K562 (cell line): ENCODE results near the gene TENT5A. TPM values are rescaled to one million over a fixed set of nuclear protein-coding genes. Genes with fewer than 3 reads are reported as not detected.

ENCODE experiments used
- ATAC-seq: fragments of 200-7000 bp; cut with Tn5 transposase; 3 replicates; pipeline ENCODE4 v1.9.1; 2020; ENCODE audit warnings: moderate library complexity
- BruUV-seq: library from RNA; stranded (reverse); fragments of 400-500 nt; replicated peaks from 2 replicates; lab custom pipeline; 2021; lab: Mats Ljungman, UMichigan
- CTCF ChIA-PET: fragments of 300-600 bp; formaldehyde crosslinking; extraction: SDS; loops from one replicate; lab custom pipeline; 2021; ENCODE audit warnings: low intra/inter-chr PET ratio; lab: Yijun Ruan, JAX
- POLR2A ChIA-PET: fragments of 300-600, 350-650 bp; sonication (Branson Sonifier 250); formaldehyde crosslinking; extraction: SDS; loops from one replicate; lab custom pipeline; 2021; ENCODE audit warnings: antibody characterized with exemption, inconsistent platforms; lab: Yijun Ruan, JAX
- DNase-seq, 4 experiments: peaks; one replicate each; pipeline versions ENCODE4 v3.0.0 to v3.0.0-alpha.2; 2011 to 2018; ENCODE audit warnings: low spot score in 3 of 4, mixed read lengths in 3 of 4; ENCODE audit errors: extremely low read depth in 1 of 4
- FAIRE-seq: peaks from 2 replicates; lab custom pipeline; 2011; peaks lifted over from hg19 to GRCh38; lab: Jason Lieb, UNC
- H2AFZ ChIP-seq: 2 replicates; pipeline ENCODE4 v1.6.0; 2011; ENCODE audit warnings: low read depth, low read length, control low read depth, inconsistent platforms
- H3K27ac ChIP-seq: fragments of 200-600 bp; 3 replicates; pipeline ENCODE4 v1.8.0; 2011; ENCODE audit warnings: low read depth, mild to moderate bottlenecking, control low read depth, inconsistent platforms, low read length, moderate library complexity, mixed read lengths; ENCODE audit errors: extremely low read depth
- H3K27me3 ChIP-seq, 2 experiments: fragments of 300-600 bp in 1 of 2; 2 replicates in 1 of 2; 3 replicates in 1 of 2; pipeline versions ENCODE4 v1.6.0 to v1.8.0; 2011; ENCODE audit warnings: inconsistent platforms in 2 of 2, low read length in 2 of 2, mild to moderate bottlenecking in 1 of 2, mixed read lengths in 1 of 2, moderate library complexity in 1 of 2; ENCODE audit not compliant: control insufficient read depth in 2 of 2, insufficient read depth in 2 of 2
- H3K36me3 ChIP-seq: fragments of 300-600 bp; 3 replicates; pipeline ENCODE4 v1.8.0; 2011; ENCODE audit warnings: mild to moderate bottlenecking, low read length, inconsistent platforms; ENCODE audit not compliant: control insufficient read depth, insufficient read depth
- H3K4me1 ChIP-seq, 2 experiments: fragments of 200-600 bp in 1 of 2; replicated peaks in 1 of 2; 2 replicates in 1 of 2; 3 replicates in 1 of 2; pipeline versions ENCODE4 v1.5.1 to v1.8.0; 2011; ENCODE audit warnings: inconsistent platforms in 2 of 2, low read length in 2 of 2, mild to moderate bottlenecking in 1 of 2, mixed read lengths in 1 of 2, moderate library complexity in 1 of 2; ENCODE audit not compliant: control insufficient read depth in 2 of 2, insufficient read depth in 2 of 2
- H3K4me2 ChIP-seq: 2 replicates; pipeline ENCODE4 v1.6.1; 2011; ENCODE audit warnings: low read length, control low read depth, inconsistent platforms, mixed read lengths; ENCODE audit not compliant: insufficient read depth
- H3K4me3 ChIP-seq: fragments of 200-600 bp; sonication (generic), shearing (Covaris generic); 2 replicates; pipeline ENCODE4 v1.5.1; 2016; ENCODE audit warnings: control low read depth, inconsistent platforms
- H3K79me2 ChIP-seq: fragments of 200-600 bp; 3 replicates; pipeline ENCODE4 v1.8.0; 2011; ENCODE audit warnings: low read length, inconsistent platforms; ENCODE audit not compliant: control insufficient read depth, insufficient read depth
- H3K9ac ChIP-seq, 2 experiments: 2 replicates each; pipeline versions ENCODE4 v1.6.0 to v1.6.1; 2011; ENCODE audit warnings: low read depth in 2 of 2, low read length in 2 of 2, control low read depth in 1 of 2, inconsistent platforms in 1 of 2, mild to moderate bottlenecking in 1 of 2, mixed read lengths in 1 of 2; ENCODE audit not compliant: insufficient read depth in 1 of 2
- H3K9me1 ChIP-seq: one replicate; pipeline ENCODE4 v1.6.0; 2011; ENCODE audit warnings: inconsistent platforms, mild to moderate bottlenecking, low read length, moderate library complexity; ENCODE audit not compliant: control insufficient read depth, insufficient read depth
- H3K9me3 ChIP-seq: replicated peaks from 2 replicates; pipeline ENCODE4 v1.5.1; 2011; ENCODE audit warnings: low read depth, low read length, inconsistent platforms; ENCODE audit not compliant: control insufficient read depth, insufficient read depth
- H4K20me1 ChIP-seq: replicated peaks from 2 replicates; pipeline ENCODE4 v1.6.1; 2011; ENCODE audit warnings: low read length, inconsistent platforms, mixed read lengths; ENCODE audit not compliant: control insufficient read depth, insufficient read depth
- AFF1 ChIP-seq, 2 experiments: fragments of 450-650 bp; IDR thresholded peaks; 2 replicates each; pipeline ENCODE4 v1.6.1; 2018; ENCODE audit warnings: mild to moderate bottlenecking in 2 of 2, low read depth in 1 of 2; ENCODE audit not compliant: partially characterized antibody in 2 of 2
- CCNT2 ChIP-seq: IDR thresholded peaks from 2 replicates; pipeline ENCODE4 v1.6.1; 2011; ENCODE audit warnings: borderline replicate concordance, low read depth, mild to moderate bottlenecking, moderate library complexity, mixed read lengths, low read length; ENCODE audit not compliant: insufficient read length; ENCODE audit errors: extremely low read depth
- E2F8 ChIP-seq: fragments of 450-650 bp; IDR thresholded peaks from 2 replicates; pipeline ENCODE4 v1.7.1; 2018; ENCODE audit warnings: mild to moderate bottlenecking, low read depth; ENCODE audit not compliant: partially characterized antibody
- ETV1 ChIP-seq: fragments of 450-650 bp; conservative IDR thresholded peaks from 2 replicates; pipeline ENCODE4 v1.6.1; 2016; ENCODE audit warnings: missing genetic modification characterization, control low read depth, low read depth, missing compliant biosample characterization
- KLF13 ChIP-seq: fragments of 450-650 bp; IDR thresholded peaks from 2 replicates; pipeline ENCODE4 v1.6.1; 2016; ENCODE audit warnings: missing genetic modification characterization, low read depth, mild to moderate bottlenecking, missing compliant biosample characterization, moderate library complexity, borderline replicate concordance
- MEIS2 ChIP-seq: fragments of 450-650 bp; IDR thresholded peaks from 2 replicates; pipeline ENCODE4 v1.6.1; 2014; ENCODE audit warnings: mild to moderate bottlenecking; ENCODE audit not compliant: partially characterized antibody
- SMAD2 ChIP-seq: fragments of 150-350 bp; IDR thresholded peaks from 2 replicates; pipeline ENCODE4 v1.6.1; 2014; ENCODE audit warnings: low read depth, mild to moderate bottlenecking, low read length
- TAF15 ChIP-seq: fragments of 200-400 bp; formaldehyde crosslinking; IDR thresholded peaks from 2 replicates; pipeline ENCODE4 v1.6.1; 2017; ENCODE audit warnings: mild to moderate bottlenecking, low read depth, low read length, moderate library complexity
- TBL1XR1 ChIP-seq, 2 experiments: IDR thresholded peaks; 2 replicates each; pipeline ENCODE4 v1.6.1; 2012; ENCODE audit warnings: improper control_type of control experiment in 2 of 2, low read length in 2 of 2, mild to moderate bottlenecking in 1 of 2
- ZBTB11 ChIP-seq, 3 experiments: fragments of 200-800 bp in 1 of 3; fragments of 250-450 bp in 1 of 3; fragments of 450-650 bp in 1 of 3; sonication (Bioruptor Pico) in 1 of 3; sonication (Bioruptor generic) in 1 of 3; formaldehyde crosslinking in 1 of 3; IDR thresholded peaks; 2 replicates each; pipeline versions ENCODE4 v1.6.1 to v1.8.0; 2016 to 2022; ENCODE audit warnings: mild to moderate bottlenecking in 2 of 3, missing genetic modification characterization in 2 of 3, missing compliant biosample characterization in 1 of 3, moderate library complexity in 1 of 3
- ZNF699 ChIP-seq: fragments of 250-450 bp; sonication (Bioruptor Pico); IDR thresholded peaks from 2 replicates; pipeline ENCODE4 v1.8.0; 2021; ENCODE audit warnings: mild to moderate bottlenecking, moderate library complexity; ENCODE audit not compliant: insufficient replicate concordance
- in situ Hi-C: fragments of 300-500 bp; cut with MboI; formaldehyde crosslinking; loops from 4 replicates; pipeline ENCODE4 v1.15.0; 2018; ENCODE audit warnings: inconsistent platforms, mixed read lengths
- intact Hi-C: fragments of 100-400 bp; cut with micrococcal nuclease; formaldehyde crosslinking; loops from 2 replicates; pipeline ENCODE4 v1.14.2; 2022
- polyA plus RNA-seq, 8 experiments: library from polyadenylated mRNA; depleted of rRNA in 4 of 8; stranded (reverse) in 5 of 8; unstranded in 3 of 8; fragments of >200 nt; fragmentation: Nextera tagmentation in 2 of 8; fragmentation: Illumina TruSeq in 1 of 8; extraction: Ambion mirVana in 2 of 8; extraction: Trizol in 1 of 8; gene quantifications; 2 replicates each; pipeline versions ENCODE4 v1.2.1 to v1.2.3, GENCODE V29; 2011 to 2014; ENCODE audit warnings: inconsistent platforms in 1 of 8, missing spikeins in 1 of 8
- total RNA-seq, 7 experiments: library from RNA; depleted of rRNA in 6 of 7; stranded (reverse); fragments of >200 nt in 6 of 7; fragmentation: Illumina TruSeq in 2 of 7; extraction: Trizol in 2 of 7; gene quantifications; 2 replicates each; pipeline versions ENCODE4 v1.2.1 to v1.2.3, GENCODE V29; 2011 to 2021; ENCODE audit warnings: low replicate concordance in 1 of 7

TENT5A gene
- total and polyA plus RNA-seq, 9 of the 15 experiments (the other 6 are each of a cell fraction or from before 2014, with no cell fraction given): 0.77 to 2.3 (median 1.3) TPM

GRCh38 chr6:81788748-81789147, 36.3 kb upstream of the TENT5A start:
- Histone ChIP-seq H3K9me1 (no peaks in the 10 kb centered on the region), H3K79me2 (no peaks in the 10 kb centered on the region), H3K4me1 (no peaks in the 10 kb centered on the region), H3K4me2 (no peak overlapping the region), H3K9me3 (no peaks in the 10 kb centered on the region), H2AFZ (no peak overlapping the region), H3K4me3 (no peak overlapping the region), H3K36me3 (no peaks in the 10 kb centered on the region), H4K20me1 (no peaks in the 10 kb centered on the region), H3K27ac (no peak overlapping the region), H3K27me3 (no peaks in the 10 kb centered on the region), H3K9ac (no peak overlapping the region)
- FAIRE-seq (no peak), ATAC-seq (no peak), DNase-seq (no peak)
- in situ Hi-C loops: no loop called here
- intact Hi-C loops: no loop called here
- ChIA-PET POLR2A (no interaction called here), CTCF (no interaction called here)
- BruUV-seq: no TSS peak
- TF ChIP-seq TAF15: no peak
- TF ChIP-seq AFF1 (IDR thresholded peaks at IDR 0.05; ENCODE audit: low read depth in 1 of 2, partially characterized antibody in 2 of 2): no peak
- no peak for TF ChIP-seq MEIS2
- TF ChIP-seq SMAD2: no peak
- no peak for TF ChIP-seq KLF13 (tag)
- no peak for TF ChIP-seq ZBTB11 (CRISPR knock-in tag; IDR thresholded peaks at IDR 0.05)
- no peak for TF ChIP-seq ETV1 (tag)
- TF ChIP-seq E2F8: no peak
- TF ChIP-seq TBL1XR1 (IDR thresholded peaks at IDR 0.05; ENCODE audit: low read length in 2 of 2): no peak
- TF ChIP-seq ZNF699 (CRISPR knock-in tag): no peak
- TF ChIP-seq CCNT2: no peak
